GM12875 (cell line): ENCODE results near the gene SNX4.
A peak's percentile ranks its signal among the peaks of the same experiment; 100 is the strongest.

Experiments
- H3K4me3 ChIP-seq: one replicate; pipeline ENCODE4 v1.5.1; 2011; ENCODE audit warnings: low read depth, low read length, control low read depth
- CTCF ChIP-seq: IDR thresholded peaks from 2 replicates; pipeline ENCODE4 v1.5.1; 2011; ENCODE audit warnings: low read depth, mild to moderate bottlenecking, control low read depth, inconsistent platforms, low read length, moderate library complexity, borderline replicate concordance; ENCODE audit not compliant: insufficient read depth

Gene SNX4

GRCh38 chr3:125519678-125520562 is at the start of gene SNX4:
TSS of gene SNX4 (minus strand) at chr3:125520202. CDS start at chr3:125520172, 30 bp downstream.
- no peak for TF ChIP-seq CTCF
- H3K4me3 ChIP-seq: peak within 1 kb of the TSS; percentile 94

- H3K4me3 ChIP-seq: no peak overlapping the region
- no peak for TF ChIP-seq CTCF
Observed at GRCh38 chr3:125556314-125556713, 36.3 kb upstream of the SNX4 start.

GRCh38 chr3:125552401-125552800 is 32.4 kb upstream of the SNX4 start:
- H3K4me3 ChIP-seq: no peak overlapping the region
- TF ChIP-seq CTCF: no peak

GRCh38 chr3:125528920-125529319 is 8.9 kb upstream of the SNX4 start:
- TF ChIP-seq CTCF: no peak
- H3K4me3 ChIP-seq: no peak overlapping the region

GRCh38 chr3:125525153-125525552 is 5.2 kb upstream of the SNX4 start:
- no peak overlapping the region for H3K4me3 ChIP-seq
- no peak for TF ChIP-seq CTCF

- peak overlapping the region; percentile 94 for H3K4me3 ChIP-seq
Observed at GRCh38 chr3:125520563-125520919, 539 bp upstream of the SNX4 start.

- H3K4me3 ChIP-seq: no peak overlapping the region
- no peak for TF ChIP-seq CTCF
Observed at GRCh38 chr3:125515421-125515820, 4.6 kb downstream of the SNX4 start.
